GM23338 (cell line): ENCODE measurements around the gene FZD4.
"Not testable (repeated sequence)": the region's sequence is repeated elsewhere in the genome, so short reads cannot be mapped to it uniquely, and the experiment has no call there.

Experiments
- CREB1 ChIP-seq: fragments of 250-450 bp; sonication (Bioruptor Pico); IDR thresholded peaks from 2 replicates; pipeline ENCODE4 v1.5.0; 2020; ENCODE audit warnings: low read depth, mild to moderate bottlenecking, moderate library complexity
- CTCF ChIP-seq, 2 experiments: fragments of 200-600 bp in 1 of 2; sonication (generic) in 1 of 2; conservative IDR thresholded peaks; 2 replicates each; pipeline versions ENCODE4 v1.5.1 to v1.6.1; 2016 to 2017; ENCODE audit warnings: antibody characterized with exemption in 2 of 2, low read depth in 2 of 2, mild to moderate bottlenecking in 2 of 2, moderate library complexity in 1 of 2
- ETS1 ChIP-seq: IDR thresholded peaks from 2 replicates; pipeline ENCODE4 v1.6.1; 2016; ENCODE audit warnings: antibody characterized with exemption
- EZH2 ChIP-seq: fragments of 200-600 bp; sonication (generic); IDR thresholded peaks from one replicate; pipeline ENCODE4 v1.8.0; 2017; ENCODE audit warnings: antibody characterized with exemption, mild to moderate bottlenecking, low read depth; ENCODE audit not compliant: unreplicated experiment
- EZH2phosphoT487 ChIP-seq: fragments of 200-600 bp; sonication (generic); IDR thresholded peaks from one replicate; pipeline ENCODE4 v1.8.1; 2018; ENCODE audit warnings: antibody characterized with exemption; ENCODE audit not compliant: unreplicated experiment
- JUNB ChIP-seq: IDR thresholded peaks from one replicate; pipeline ENCODE4 v1.6.1; 2016; ENCODE audit warnings: antibody characterized with exemption; ENCODE audit not compliant: unreplicated experiment
- NANOG ChIP-seq: IDR thresholded peaks from 2 replicates; pipeline ENCODE4 v1.6.1; 2016; ENCODE audit warnings: antibody characterized with exemption, borderline replicate concordance
- POLR2AphosphoS5 ChIP-seq: IDR thresholded peaks from 2 replicates; pipeline ENCODE4 v1.6.1; 2016; ENCODE audit warnings: antibody characterized with exemption, low read depth
- REST ChIP-seq: IDR thresholded peaks from one replicate; pipeline ENCODE4 v1.6.1; 2018; ENCODE audit warnings: antibody characterized with exemption; ENCODE audit not compliant: unreplicated experiment
- STAT1 ChIP-seq: IDR thresholded peaks from one replicate; pipeline ENCODE4 v1.6.1; 2016; ENCODE audit warnings: antibody characterized with exemption; ENCODE audit not compliant: unreplicated experiment
- ZNF114 ChIP-seq: fragments of 250-450 bp; sonication (Bioruptor Pico); IDR thresholded peaks from 2 replicates; pipeline ENCODE4 v1.5.0; 2020; ENCODE audit warnings: mild to moderate bottlenecking, moderate library complexity
- ZNF331 ChIP-seq: fragments of 250-450 bp; sonication (Bioruptor Pico); IDR thresholded peaks from 2 replicates; pipeline ENCODE4 v1.5.0; 2020; ENCODE audit warnings: low read depth, mild to moderate bottlenecking, moderate library complexity

GRCh38 chr11:86967601-86968000 lies 12.4 kb upstream of the FZD4 start:
- not testable (repeated sequence) for TF ChIP-seq CTCF (conservative IDR thresholded peaks at IDR 0.05; ENCODE audit: low read depth in 2 of 2); POLR2AphosphoS5; ETS1; EZH2; EZH2phosphoT487; REST; CREB1 (CRISPR knock-in tag); JUNB; NANOG; STAT1; ZNF114 (CRISPR knock-in tag); ZNF331 (CRISPR knock-in tag)
